Adipose tissue (tissue), 3 donors: Measurements from ENCODE around the gene PBX1. TPM values are rescaled to one million over a fixed set of nuclear protein-coding genes. Genes with fewer than 3 reads are reported as not detected.
A peak's percentile ranks its signal among the peaks of the same experiment; 100 is the strongest.

Experiments
- H3K27ac ChIP-seq: one replicate; pipeline ENCODE4 v1.5.1; 2013; ENCODE audit warnings: low read depth, low read length
- WGBS, 3 donors: extraction: QIAGEN DNeasy Blood & Tissue Kit; methylation state at CpG; one replicate each; pipeline ENCODE4 v1.1.7; 2013; 5-methylcytosine and 5-hydroxymethylcytosine counted together
- polyA plus RNA-seq, 3 donors: library from polyadenylated mRNA; stranded (reverse); fragments of 200-250 nt; gene quantifications; one replicate each; pipeline ENCODE4 v1.2.3, GENCODE V29; 2013
- donor health status: healthy with polysubstance abuse.
- donor health status: Bipolar disorder and iron deficiency.
- donor health status: healthy.

Gene PBX1
- polyA plus RNA-seq, 3 donors = 23.8 to 45.7 (median 24.1) TPM

GRCh38 chr1:164629971-164630370 is 71.0 kb downstream of the PBX1 start:
- no peak overlapping the region for H3K27ac ChIP-seq
- WGBS, 3 donors = 52 to 59% (median 57%) methylated on average over 8 of the region's 8 CpGs

GRCh38 chr1:164630626-164631396 is 71.8 kb downstream of the PBX1 start:
- WGBS, 3 donors = 22 to 47% (median 42%) methylated on average over 3 of the region's 3 CpGs
- no peak overlapping the region for H3K27ac ChIP-seq

- no peak overlapping the region for H3K27ac ChIP-seq
Measured at GRCh38 chr1:164631751-164632150, 72.8 kb downstream of the PBX1 start.

GRCh38 chr1:164633997-164634396 is 75.0 kb downstream of the PBX1 start:
- 27 to 74% (median 72%) methylated on average over 7 of the region's 7 CpGs for WGBS, 3 donors
- H3K27ac ChIP-seq = peak overlapping the region; percentile 17

More at GRCh38 chr1:164631751-164632150, 72.8 kb downstream of the PBX1 start:
- WGBS, 3 donors = 79 to 86% (median 84%) methylated on average over 7 of the region's 7 CpGs

- no peak overlapping the region for H3K27ac ChIP-seq
- 69 to 93% (median 88%) methylated on average over 22 of the region's 22 CpGs for WGBS, 3 donors
Measured at GRCh38 chr1:164635059-164635802, 76.2 kb downstream of the PBX1 start.

GRCh38 chr1:164635803-164636731 is 77.1 kb downstream of the PBX1 start:
- WGBS, 3 donors = 34 to 72% (median 64%) methylated on average over 5 of the region's 5 CpGs
- H3K27ac ChIP-seq = no peak overlapping the region

- H3K27ac ChIP-seq = no peak overlapping the region
- WGBS, 3 donors = 83 to 85% (median 84%) methylated on average over 3 of the region's 3 CpGs
Measured at GRCh38 chr1:164636757-164637156, 77.8 kb downstream of the PBX1 start.

- WGBS, 3 donors = 42 to 79% (median 70%) methylated on average over 13 of the region's 13 CpGs
- H3K27ac ChIP-seq = no peak overlapping the region
Measured at GRCh38 chr1:164637461-164638375, 78.7 kb downstream of the PBX1 start.

GRCh38 chr1:164638492-164639202 is 79.7 kb downstream of the PBX1 start:
- no peak overlapping the region for H3K27ac ChIP-seq
- WGBS, 3 donors = 35 to 73% (median 69%) methylated on average over 14 of the region's 14 CpGs

- 44 to 69% (median 59%) methylated on average over 5 of the region's 5 CpGs for WGBS, 3 donors
- no peak overlapping the region for H3K27ac ChIP-seq
Measured at GRCh38 chr1:164640686-164641352, 81.8 kb downstream of the PBX1 start.

GRCh38 chr1:164641353-164641730 is 82.4 kb downstream of the PBX1 start:
- no peak overlapping the region for H3K27ac ChIP-seq
- 51 to 78% (median 61%) methylated on average over 5 of the region's 5 CpGs for WGBS, 3 donors

GRCh38 chr1:164643018-164643417 is 84.0 kb downstream of the PBX1 start:
- no peak overlapping the region for H3K27ac ChIP-seq
- WGBS, 3 donors = 88 to 95% (median 88%) methylated on average over 7 of the region's 7 CpGs

GRCh38 chr1:164644268-164644667 is 85.3 kb downstream of the PBX1 start:
- H3K27ac ChIP-seq = no peak overlapping the region

GRCh38 chr1:164644774-164645644 is 86.0 kb downstream of the PBX1 start:
- no peak overlapping the region for H3K27ac ChIP-seq
- 30 to 47% (median 42%) methylated on average over 6 of the region's 6 CpGs for WGBS, 3 donors

More at GRCh38 chr1:164644268-164644667, 85.3 kb downstream of the PBX1 start:
- WGBS, 3 donors = 69 to 73% (median 71%) methylated on average over 3 of the region's 3 CpGs

GRCh38 chr1:164645921-164646320 is 86.9 kb downstream of the PBX1 start:
- no peak overlapping the region for H3K27ac ChIP-seq
- 97 to 99% (median 98%) methylated on average over 2 of the region's 2 CpGs for WGBS, 3 donors

GRCh38 chr1:164647211-164647610 is 88.2 kb downstream of the PBX1 start:
- WGBS, 3 donors = 50 to 54% (median 53%) methylated on average over 6 of the region's 6 CpGs
- no peak overlapping the region for H3K27ac ChIP-seq
